Fibroblast of villous mesenchyme (primary cell): ENCODE measurements around the gene COLEC11. TPM values are rescaled to one million over a fixed set of nuclear protein-coding genes. Genes with fewer than 3 reads are reported as not detected.
A peak's percentile ranks its signal among the peaks of the same experiment; 100 is the strongest.

Source experiments
- DNase-seq: peaks from one replicate; pipeline ENCODE4 v3.0.0-alpha.2; 2010; ENCODE audit warnings: low read depth
- H3K4me3 ChIP-seq: 2 replicates; pipeline ENCODE4 v1.5.1; 2011; ENCODE audit warnings: low read depth, mild to moderate bottlenecking, low read length
- CTCF ChIP-seq: IDR thresholded peaks from 2 replicates; pipeline ENCODE4 v1.5.1; 2012; ENCODE audit warnings: low read depth, mild to moderate bottlenecking, low read length; ENCODE audit not compliant: insufficient read depth
- small RNA-seq: library from RNA; depleted of rRNA; stranded (forward); fragments of <200 nt; gene quantifications from one replicate; pipeline ENCODE3, GENCODE V24; 2012
- total RNA-seq: library from RNA; depleted of rRNA; stranded (reverse); fragments of >200 nt; gene quantifications from 2 replicates; pipeline ENCODE4 v1.2.3, GENCODE V29; 2012

The COLEC11 gene
- total RNA-seq, 1 donor = 0.43 TPM

- no peak overlapping the region for H3K4me3 ChIP-seq
- TF ChIP-seq CTCF = no peak
- DNase-seq = no peak
Observed at GRCh38 chr2:3680548-3681345, 85.8 kb downstream of the COLEC11 start.

- no peak for TF ChIP-seq CTCF
- DNase-seq = no peak
- no peak overlapping the region for H3K4me3 ChIP-seq
Observed at GRCh38 chr2:3681625-3682024, 86.7 kb downstream of the COLEC11 start.

- no peak for TF ChIP-seq CTCF
- peak; percentile 47 for DNase-seq
- H3K4me3 ChIP-seq = no peak overlapping the region
Observed at GRCh38 chr2:3682811-3683210, 87.9 kb downstream of the COLEC11 start.

- H3K4me3 ChIP-seq = no peak overlapping the region
- DNase-seq = peak; percentile 52
- TF ChIP-seq CTCF = no peak
Observed at GRCh38 chr2:3683748-3684454, 89.0 kb downstream of the COLEC11 start.

- DNase-seq = no peak
- no peak overlapping the region for H3K4me3 ChIP-seq
- TF ChIP-seq CTCF = no peak
Observed at GRCh38 chr2:3689998-3690748, 95.3 kb downstream of the COLEC11 start.

GRCh38 chr2:3692375-3692774 lies 97.5 kb downstream of the COLEC11 start:
- TF ChIP-seq CTCF = peak; percentile 53

More at GRCh38 chr2:3692375-3692774, 97.5 kb downstream of the COLEC11 start:
- H3K4me3 ChIP-seq = no peak overlapping the region
- peak; percentile 20 for DNase-seq

Small RNA genes lying within 50 kb of the gene (small RNA-seq; reads per million reads assigned to genes)
- not detected for gene TMSB4XP2

Other genes with a start within 250 kb of the COLEC11 start
- 23.8 and 32.4 TPM in 2 replicates for gene EIPR1, start 217.3 kb upstream of the COLEC11 start, total RNA-seq
- gene TRAPPC12, start 215.4 kb upstream of the COLEC11 start, total RNA-seq = 50.1 and 72.8 TPM in 2 replicates
- gene ADI1, start 75.6 kb upstream of the COLEC11 start, total RNA-seq = 47.7 and 66.5 TPM in 2 replicates
- 42.7 and 48.3 TPM in 2 replicates for gene RNASEH1, start 36.8 kb upstream of the COLEC11 start, total RNA-seq
- gene RPS7, start 19.9 kb upstream of the COLEC11 start, total RNA-seq = 1,279 and 1,357 TPM in 2 replicates
- under 0.01 TPM in 1 of 2 replicates, not detected in the other for gene ALLC, start 63.1 kb downstream of the COLEC11 start, total RNA-seq
- gene DCDC2C, start 108.5 kb downstream of the COLEC11 start, total RNA-seq = not detected in 2 replicates